HuH-7.5 (cell line): ENCODE data around the gene DISC1.
A peak's percentile ranks its signal among the peaks of the same experiment; 100 is the strongest.
"Not testable (repeated sequence)": the region's sequence is repeated elsewhere in the genome, so short reads cannot be mapped to it uniquely, and the experiment has no call there.

ENCODE experiments used
- DNase-seq: peaks from one replicate; pipeline ENCODE4 v3.0.0; 2011; ENCODE audit warnings: low spot score

DISC1 gene

DNA sequence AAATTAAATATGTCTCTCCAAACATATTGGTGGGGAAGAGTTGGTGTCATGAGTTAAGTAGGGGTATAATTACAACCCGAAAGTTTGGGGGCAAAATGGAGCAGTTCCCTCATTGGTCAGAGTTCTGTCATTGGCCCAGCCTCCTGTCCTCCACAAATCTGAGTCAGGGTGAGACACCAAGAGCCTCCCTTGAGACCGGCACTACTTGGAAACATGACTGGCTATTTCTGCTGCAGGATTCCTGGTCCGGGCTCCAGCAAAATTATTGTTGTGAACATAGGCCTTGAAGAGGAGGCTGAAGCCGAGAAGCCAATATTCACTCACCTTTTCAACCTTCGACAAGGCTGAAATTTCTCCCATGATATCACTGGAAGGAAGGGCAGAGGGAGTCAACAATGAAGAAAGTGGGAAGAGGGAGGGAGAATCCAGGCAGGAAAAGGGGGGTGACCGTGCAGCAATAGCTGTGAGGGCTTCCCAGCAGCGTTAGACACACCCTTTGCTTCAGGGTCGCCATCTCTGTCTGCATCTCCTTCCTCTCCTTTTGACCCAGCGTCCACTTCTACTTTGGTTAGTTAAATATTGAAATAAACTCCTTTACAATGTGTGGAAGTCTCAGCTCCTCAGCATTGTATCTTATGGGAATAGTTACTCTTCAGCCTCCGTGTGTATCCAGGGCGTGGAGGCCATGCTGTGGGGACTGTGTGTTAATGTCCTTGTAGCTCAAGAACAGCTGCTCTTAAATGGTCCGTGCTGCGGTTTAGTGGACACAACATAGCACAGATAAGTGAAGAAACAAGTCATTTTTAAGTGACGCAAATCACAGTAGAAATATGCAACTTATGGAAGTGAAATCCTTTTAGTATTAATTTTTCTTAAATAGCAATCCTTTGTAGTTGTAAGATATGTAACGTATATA is 307.4 kb downstream of the DISC1 start:
- DNase-seq: no peak

DNA sequence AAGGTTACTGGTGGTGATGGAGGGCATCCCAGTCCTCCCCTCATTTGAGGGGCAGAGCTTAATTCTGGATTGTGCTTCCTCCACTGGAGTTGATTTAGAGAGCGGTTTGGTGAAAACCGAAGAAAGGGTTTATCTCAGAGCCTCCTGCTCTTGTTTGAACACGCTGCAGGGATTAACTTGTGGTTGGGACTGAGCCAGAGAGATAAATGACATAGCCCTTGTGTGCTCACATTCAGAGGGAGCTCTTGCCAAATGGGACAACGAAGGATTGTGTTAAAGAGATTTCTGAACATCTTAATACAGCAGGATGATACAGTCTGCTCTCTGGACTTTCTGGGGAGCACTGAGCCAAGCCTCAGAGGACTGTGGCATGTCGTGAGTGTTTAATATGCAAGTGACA is 308.2 kb downstream of the DISC1 start:
- peak; percentile 54 for DNase-seq

DNA sequence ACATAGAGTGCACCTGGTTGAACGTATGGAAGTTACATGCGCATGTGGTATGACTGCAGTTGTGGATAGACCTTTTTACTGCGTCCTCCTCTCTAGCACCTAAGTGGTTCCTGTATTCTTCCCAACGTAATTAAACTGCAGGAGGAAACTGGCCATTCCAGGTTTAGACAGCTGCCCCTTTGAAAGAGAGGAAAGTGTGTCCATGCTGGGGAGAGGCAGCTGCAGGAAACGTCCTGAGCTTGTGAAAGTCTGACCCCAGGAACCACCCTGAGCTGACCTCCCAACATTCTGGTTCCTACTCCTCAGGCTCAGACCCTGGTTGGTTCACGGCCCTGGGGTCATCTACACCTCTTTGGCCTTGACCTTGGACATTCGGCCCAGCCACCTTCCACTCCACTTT is 309.3 kb downstream of the DISC1 start:
- DNase-seq: no peak

DNA sequence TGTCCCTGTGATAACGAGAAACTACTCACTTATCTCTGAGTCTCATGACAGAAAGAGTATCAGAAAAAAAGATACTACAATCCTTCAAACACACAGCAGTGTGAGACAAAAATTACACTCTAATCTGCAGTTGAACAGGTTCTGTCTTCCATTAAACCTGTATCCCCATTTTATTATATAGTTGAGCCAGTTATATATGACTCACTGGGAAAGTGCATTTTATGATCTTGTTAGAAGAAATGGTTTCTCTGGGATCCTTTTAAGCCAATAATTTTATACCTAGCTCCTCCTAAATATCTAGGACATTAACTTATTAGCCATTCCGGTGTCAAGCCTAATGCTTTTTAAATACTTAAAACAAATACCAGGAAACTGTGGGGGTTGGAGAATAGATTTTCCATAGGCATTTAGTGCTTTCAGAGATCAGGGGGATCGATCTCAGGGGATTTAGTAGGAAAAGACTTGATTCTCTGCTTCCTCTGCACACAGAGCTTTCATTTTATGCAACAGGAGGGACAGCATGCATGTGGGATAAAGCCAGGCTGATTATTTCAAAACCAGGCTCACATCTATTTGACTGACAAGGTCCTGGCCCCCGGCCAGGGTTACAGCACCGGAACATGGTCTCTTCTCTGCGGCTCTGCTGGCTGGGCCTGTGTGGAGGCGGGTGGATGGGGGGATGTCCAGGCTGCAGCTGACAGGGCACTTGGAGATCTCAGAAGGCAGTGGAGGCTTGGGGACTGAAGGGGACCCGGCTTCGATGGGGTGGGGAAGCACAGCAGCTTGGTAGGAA is 310.6 kb downstream of the DISC1 start:
- peak; percentile 43 for DNase-seq

DNA sequence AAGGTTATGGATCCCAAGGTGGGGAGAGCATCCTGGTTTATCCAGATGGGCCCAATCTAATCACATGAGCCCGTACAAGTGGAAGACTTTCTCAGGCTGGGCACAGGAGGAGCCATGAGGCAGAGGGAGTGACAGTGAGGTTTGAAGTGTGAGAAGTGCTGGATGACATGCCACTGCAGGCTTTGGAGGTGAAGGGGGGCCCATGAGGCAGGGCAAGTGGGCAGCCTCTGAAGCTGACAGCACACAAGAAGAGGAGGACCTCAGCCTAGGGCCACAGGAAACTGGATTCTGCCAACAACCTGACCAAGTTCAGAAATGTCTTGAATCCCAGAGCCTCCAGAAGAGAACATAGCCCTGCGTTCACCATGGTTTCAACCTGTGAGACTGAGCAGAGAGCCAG is 311.6 kb downstream of the DISC1 start:
- DNase-seq: no peak

DNA sequence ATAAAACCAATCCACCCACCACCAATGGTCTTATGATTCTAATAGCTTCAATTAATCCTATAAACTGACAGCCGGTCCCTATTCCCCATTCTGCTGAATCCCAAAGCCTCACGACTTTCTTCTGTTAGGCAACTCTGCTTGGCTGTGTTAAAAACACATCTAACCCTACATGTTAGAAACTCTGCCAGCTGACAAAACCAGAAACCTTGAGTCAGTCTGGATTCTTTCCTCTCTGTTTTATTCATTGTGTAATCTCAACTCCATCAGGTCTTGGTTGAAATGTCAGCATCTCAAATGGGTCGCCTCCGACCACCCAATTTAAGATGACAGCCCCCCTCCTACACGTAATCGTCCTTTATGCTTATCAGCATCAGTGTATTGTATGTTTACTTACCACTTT is 312.1 kb downstream of the DISC1 start:
- DNase-seq: no peak

DNA sequence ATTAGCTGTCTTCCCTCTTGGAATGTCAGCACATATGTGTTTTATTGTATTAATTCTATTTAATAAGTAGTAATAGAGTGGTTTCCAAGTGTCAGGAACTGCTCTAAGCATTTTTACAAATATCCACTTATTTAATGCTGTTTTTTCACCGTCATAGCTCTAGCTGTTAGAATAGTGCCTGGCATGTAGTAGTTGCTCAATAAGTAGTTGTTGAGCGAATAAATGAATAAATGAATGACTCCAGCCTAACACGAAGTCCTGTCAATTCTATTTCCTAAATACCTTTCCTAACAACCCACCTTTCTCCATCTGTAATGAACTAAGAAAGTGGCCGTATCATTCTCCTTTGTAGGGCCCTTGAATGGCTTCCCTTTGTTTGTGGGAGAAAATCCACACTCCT is 312.5 kb downstream of the DISC1 start:
- DNase-seq: no peak

DNA sequence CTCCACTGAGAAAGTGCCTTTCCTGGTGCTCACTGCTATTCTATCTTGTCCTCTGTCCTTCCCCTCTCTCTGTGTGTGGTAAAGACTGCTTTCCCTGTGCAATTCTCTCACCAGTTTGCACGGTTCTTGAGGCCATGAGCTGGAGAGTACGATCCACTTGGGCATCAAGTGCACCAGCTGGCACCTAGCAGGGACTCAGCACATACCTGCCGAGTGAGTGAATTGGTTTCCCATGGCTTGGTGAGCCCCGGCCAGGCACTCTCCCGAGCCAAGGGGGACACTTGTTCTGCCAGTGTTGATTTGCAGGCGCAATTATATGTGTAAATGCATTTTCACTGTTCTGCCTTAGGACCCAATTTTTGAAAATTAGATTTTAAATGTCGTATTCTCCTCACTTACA is 313.5 kb downstream of the DISC1 start:
- no peak for DNase-seq

DNA sequence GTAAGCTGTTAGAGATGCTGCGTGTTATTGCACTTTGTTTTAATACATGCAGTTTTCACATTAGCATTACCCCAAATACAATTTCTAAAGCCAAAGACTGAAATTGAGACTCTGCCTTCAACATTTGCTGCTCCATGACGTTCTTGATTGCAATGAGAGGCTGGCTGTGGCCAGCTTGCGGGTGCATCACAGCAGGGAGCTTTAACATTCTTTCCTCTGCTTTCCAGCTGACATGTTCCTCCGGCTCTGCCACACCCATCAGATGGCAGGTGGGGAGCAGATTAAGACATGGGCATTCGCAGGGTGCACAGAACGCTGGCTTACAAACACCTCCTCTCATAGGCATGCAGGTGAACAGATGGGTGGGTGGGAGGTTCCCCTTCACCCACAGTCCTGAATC is 314.1 kb downstream of the DISC1 start:
- DNase-seq: no peak

DNA sequence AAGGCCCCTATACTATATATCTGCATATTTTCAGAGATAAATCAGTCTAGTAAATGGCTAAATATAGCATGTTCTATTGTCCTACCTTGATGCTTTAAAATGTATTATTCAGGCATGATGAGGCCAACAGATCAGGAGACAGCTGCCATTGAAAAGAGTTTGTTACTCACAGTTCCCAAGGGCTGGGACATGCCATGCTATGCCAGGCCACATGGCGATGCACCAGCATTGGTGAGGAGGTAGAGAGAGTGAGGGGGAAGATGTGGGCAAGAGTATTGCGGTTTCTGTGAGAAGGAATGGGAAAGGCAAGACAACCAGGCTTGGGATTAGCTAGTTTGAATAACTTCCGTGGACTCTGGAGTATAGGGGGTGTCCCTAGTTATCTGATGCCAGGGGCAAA is 316.5 kb downstream of the DISC1 start:
- no peak for DNase-seq

DNA sequence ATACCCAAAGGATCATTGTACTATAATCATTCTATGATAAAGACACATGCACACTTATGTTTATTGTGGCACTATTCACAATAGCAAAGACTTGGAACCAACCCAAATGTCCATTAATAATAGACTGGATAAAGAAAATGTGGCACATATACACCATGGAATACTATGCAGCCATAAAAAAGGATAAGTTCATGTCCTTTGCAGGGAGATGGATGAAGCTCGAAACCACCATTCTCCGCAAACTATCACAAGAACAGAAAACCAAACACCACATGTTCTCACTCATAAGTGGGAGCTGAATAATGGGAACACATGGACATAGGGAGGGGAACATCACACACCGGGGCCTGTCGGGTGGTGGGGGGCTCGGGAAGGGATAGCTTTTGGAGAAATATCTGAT is 321.5 kb downstream of the DISC1 start:
- not testable (repeated sequence) for DNase-seq

DNA sequence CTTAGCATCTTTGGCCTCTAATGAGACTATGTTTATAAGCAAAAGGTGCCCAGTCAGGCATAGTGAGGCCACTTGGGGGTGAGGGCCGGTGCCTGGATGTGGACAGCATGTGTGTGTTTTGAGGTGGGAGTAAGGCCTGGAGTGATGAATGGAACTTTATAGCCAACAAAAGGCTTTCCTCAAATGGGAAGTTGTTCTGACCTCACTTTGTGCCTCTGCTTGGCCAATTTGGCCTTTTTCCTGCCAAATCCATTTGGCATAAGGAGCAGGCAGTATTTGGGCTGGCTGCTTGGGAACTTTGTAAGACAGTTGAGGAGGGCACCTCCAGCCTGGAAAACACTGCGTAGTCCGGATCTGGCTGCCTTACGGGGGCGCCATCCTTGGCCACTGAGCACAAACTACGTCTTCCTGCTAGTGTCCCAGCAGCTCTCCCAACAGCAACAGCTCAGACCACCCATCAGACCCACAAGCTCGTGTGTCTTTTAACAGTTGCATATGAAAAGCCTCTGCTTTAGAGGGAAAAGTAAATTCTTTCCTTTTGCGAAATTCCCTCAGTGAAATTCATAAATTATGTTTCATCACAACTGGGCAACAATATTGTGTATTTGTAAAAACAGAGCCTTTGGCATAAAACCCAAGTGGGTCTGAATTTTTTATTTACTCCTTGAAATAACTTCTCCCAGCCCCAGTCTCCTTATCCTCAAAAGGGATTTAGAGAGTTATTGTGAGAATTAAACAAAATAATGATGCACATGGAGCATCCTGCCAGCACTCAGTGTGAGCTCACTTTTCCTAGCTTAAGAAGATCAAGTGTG is 322.9 kb downstream of the DISC1 start:
- DNase-seq: no peak

DNA sequence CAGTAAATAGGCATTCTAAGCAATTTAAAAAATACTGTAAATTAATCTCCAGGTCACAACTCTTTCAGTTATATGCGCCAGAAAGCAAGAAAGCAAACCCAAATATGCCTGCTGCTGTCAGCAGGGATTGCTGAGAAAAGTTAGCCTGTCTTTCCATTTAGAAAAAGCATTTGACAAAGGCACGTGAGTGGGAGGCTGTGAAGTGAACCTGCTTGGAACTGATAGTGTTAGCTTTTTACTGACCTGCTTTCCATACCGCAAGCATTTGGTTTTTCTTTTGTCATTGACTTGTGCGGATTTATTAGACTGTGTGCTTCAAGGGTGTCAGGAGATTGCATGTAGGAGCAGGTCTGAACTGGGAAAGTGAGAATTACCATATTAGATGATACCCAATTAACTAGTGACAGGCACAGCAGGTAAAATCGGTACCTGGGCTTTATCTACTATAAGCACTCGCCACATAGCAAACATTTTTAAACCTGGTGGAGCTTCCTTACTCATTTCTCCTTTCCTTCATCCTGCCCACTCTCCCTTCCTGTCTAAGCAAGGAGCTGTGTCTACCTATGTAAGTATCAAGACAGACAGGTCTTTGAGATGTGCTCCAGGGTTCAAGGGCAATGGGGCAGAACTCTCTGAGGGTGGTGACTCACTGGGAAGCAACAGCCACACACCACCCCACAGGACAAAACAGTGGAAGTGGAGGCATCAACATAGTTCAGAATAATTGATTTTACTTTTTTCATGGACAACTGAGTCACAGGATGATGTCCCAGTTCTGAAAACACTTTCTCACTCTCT is 323.9 kb downstream of the DISC1 start:
- no peak for DNase-seq

DNA sequence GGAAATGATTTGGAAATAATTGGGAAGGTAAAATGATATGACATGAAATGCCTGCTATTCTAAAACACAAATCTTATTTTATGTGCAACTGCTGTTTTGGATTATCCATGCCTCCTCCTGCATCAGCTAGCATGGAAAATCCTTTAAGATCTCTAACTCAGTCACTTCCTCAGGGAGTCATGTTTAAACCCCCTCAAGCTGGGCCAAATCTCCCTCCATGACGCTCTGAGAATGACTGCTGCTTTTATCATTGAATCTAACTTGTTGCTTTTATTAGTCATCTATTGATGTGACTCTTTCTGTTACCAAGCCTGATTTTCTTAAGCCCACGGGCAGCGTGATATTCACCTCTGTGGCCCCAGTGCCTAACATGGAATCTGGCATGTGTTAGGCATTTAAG is 324.8 kb downstream of the DISC1 start:
- no peak for DNase-seq

DNA sequence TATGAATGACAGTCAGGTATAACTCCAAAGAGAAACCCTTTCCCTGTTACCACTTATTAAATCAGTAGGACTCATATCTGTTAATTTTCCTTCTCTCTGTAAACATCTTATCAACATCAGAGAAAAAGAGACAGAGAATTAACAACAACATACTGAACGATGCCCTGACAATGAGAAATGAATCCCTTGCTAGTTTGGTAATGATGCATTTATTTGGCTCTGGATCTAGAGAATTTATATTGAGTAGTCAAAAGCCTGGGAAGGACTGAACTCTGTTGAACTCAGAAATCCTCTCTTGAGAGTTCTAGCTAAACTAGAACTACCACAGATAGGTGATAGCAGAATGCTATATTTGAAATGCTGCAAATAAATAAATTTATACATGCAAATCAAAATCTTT is 325.6 kb downstream of the DISC1 start:
- DNase-seq: no peak

DNA sequence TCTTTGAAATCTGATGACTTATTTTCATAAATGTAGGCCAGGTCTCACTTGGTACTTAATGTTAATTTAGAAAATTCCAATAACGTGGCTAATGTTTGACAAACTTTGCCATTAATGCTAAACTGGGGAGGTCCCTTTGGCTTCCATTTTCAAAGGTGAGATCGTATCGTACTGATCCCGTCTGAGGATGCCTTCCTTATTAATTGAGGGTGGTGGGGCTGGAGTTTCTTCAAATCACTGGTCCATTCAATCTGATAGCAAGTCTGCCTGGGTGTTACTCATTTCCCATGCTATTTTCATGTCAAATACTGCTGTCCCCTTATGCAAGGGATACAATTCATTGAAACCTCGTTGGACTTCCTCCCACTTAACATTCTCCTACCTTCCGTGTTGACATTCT is 327.1 kb downstream of the DISC1 start:
- no peak for DNase-seq

DNA sequence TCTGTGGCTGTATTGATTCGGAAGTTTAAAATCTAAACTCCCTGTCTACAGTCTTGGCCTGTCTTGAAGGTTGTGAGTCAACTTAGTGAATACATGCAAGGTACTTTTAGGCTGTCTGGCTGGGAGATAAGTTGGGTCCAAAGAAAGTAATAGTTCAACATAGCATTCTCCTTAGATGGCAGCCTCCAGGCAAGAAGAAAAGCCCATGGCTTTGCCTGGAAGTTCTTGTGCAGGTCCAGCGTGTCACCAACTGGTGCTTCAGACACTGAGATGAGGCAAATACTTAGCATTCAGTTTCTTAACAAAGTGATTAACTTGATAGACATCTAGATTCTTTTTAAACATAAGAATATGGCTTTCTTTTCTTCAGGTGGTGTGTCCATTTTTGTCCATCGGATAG is 328.2 kb downstream of the DISC1 start:
- no peak for DNase-seq

DNA sequence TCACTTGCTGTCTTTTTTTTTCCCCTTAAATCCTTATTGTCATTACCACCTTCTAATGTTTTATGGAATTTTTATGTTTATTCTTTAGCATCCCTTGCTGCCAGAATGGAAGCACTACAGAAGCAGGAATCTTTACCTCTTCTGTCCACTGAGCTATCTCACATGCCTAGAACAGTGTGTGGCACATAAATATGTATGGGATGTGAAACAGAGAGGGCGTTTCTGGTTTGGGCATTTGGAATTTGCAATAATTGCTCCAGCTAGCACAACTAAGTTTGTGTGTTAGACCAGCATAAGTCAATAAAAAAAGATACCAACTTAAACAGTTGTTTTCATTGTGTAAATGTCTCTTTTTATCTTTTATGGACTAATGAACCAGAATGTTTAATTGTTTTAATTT is 330.8 kb downstream of the DISC1 start:
- no peak for DNase-seq

DNA sequence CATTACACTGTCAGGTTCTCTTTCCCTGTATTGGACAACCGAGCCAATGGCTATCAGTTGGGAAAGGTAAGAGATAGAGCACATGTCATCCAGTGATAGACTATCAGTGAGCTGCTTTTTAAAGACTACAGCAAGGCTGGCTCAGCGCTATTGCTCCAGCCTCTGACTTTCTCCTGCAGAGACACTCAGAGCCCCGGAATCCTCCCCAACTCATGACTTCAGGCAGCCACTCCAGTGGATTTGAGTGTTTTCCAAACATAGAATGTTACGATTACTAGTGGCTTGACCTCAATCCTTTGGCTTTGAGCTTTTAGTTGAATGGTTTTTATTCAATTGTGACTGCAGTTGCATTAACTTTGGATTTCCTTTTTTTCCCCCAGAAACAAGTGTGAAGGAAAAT is 331.9 kb downstream of the DISC1 start:
- no peak for DNase-seq

DNA sequence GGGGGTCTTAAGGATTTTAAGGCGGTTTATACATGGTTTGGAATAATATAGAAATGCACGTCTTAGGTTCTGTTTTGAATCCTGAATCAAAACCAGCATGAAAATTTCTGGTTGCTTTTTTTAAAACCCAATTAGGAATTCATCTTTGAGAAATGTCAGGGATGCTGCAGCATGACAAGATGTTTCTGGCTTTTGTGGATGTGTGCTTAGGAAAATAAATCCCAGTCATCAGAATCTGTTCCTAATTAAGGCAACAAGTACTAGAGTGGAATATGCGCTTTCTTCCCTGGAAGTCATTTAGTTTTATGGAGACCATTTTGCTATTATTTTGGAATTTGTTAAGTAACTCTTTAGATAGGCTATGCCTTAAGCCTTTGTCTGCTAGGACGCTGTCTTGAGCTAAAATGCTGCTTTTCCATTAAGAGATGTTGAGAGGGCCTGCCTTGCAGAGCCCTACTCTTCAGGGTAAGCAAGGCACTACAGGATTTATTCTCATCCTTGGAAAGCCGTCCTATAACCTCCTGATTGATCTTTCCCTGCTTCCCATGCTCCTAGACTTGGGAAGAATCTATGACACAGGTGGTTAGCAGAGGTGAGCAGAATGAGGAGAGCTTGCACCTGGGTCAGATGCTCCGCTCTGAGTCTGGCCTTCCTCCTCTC is 332.8 kb downstream of the DISC1 start:
- no peak for DNase-seq

DNA sequence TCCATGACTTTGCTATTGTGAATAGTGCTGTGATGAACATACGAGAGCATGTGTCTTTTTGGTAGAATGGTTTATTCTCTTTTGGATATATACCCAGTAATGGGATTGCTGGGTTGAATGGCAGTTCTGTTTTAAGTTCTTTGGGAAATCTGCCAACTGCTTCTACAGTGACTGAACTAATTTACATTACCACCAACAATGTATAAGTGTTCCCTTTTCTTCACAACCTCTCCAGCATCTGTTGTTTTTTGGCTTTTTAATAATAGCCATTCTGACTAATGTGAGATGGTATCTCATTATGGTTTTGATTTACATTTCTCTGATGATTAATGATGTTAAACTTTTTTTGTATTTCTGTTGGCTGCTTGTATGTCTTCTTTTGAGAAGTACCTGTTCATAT is 335.2 kb downstream of the DISC1 start:
- not testable (repeated sequence) for DNase-seq
